ENCODE measurements around the gene FAM53A. TPM values are rescaled to one million over a fixed set of nuclear protein-coding genes. Genes with fewer than 3 reads are reported as not detected.

FAM53A gene
- total and polyA plus RNA-seq, 2 of the 13 experiments (the other 11 are each of a cell fraction or from before 2014, with no cell fraction given), result 0.48 to 1.1 TPM

DNA sequence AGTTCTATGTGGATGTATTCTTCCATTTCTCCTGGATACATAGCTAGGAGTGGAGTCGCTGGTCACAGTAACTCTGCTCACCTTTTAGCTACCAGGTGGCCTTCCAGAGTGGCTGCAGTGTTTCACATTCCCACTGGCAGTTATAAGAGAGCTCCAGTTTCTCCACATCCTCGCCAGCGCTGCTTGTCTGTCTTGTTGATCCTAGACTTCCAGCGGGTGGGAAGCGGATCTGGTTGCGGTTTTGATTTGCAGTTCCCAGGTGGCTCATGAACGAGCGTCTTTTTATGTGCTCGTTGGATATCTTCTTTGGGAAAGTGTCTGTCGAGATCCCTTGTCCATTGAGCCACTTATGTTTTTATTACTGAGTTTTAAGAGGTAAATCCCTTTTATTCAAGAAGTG, 48.8 kb upstream of the FAM53A start (continued):
- TF ChIP-seq, protein P1, sequence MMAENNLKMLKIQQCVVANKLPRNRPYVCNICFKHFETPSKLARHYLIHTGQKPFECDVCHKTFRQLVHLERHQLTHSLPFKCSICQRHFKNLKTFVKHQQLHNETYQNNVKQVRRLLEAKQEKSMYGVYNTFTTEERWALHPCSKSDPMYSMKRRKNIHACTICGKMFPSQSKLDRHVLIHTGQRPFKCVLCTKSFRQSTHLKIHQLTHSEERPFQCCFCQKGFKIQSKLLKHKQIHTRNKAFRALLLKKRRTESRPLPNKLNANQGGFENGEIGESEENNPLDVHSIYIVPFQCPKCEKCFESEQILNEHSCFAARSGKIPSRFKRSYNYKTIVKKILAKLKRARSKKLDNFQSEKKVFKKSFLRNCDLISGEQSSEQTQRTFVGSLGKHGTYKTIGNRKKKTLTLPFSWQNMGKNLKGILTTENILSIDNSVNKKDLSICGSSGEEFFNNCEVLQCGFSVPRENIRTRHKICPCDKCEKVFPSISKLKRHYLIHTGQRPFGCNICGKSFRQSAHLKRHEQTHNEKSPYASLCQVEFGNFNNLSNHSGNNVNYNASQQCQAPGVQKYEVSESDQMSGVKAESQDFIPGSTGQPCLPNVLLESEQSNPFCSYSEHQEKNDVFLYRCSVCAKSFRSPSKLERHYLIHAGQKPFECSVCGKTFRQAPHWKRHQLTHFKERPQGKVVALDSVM (CRISPR knock-in tag; IDR thresholded peaks at IDR 0.05), result no peak

DNA sequence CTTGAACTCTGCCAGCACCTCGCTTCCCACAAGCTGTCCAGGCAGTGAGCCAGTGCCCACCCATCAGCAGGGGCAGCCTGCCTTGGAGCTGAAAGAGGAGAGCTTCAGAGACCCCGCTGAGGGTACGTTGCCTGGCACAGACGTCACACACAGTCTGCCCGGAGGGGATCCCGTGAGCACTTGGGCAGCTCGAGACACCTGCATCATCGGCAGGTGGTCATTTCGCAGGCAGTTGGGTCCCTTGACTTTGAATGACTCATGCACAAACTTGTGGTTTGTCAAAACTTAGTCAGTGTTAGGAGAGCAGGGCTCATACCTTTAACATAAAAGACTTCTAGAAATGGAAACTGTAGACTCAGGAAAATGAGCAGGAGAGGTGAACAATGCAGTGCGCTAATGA, 47.1 kb upstream of the FAM53A start:
- no peak overlapping the region for H3K27ac ChIP-seq (ENCODE audit: extremely low read length, insufficient read depth, low read length)
- ChIA-PET POLR2A (no interaction called here), CTCF (ENCODE audit: low intra/inter-chr PET ratio, low total read pairs) (interaction anchor here (2.1 kb wide), 1 partner anchor 38 kb away, joined by 15 read pairs; no protein-coding TSS in a partner anchor)
- peaks cover 3% of the 10 kb centered on the region; the same call in 1 of the 2 replicates for H4K20me1 ChIP-seq (ENCODE audit: insufficient read depth, low read length)
- no peak overlapping the region for H2AFZ ChIP-seq (ENCODE audit: low read length)
- no peaks in the 10 kb centered on the region for H3K9me3 ChIP-seq (ENCODE audit: low read length)
- no peak for TF ChIP-seq TEAD3 (CRISPR knock-in tag; optimal IDR thresholded peaks at IDR 0.05; ENCODE audit: borderline replicate concordance)
- no peak for TF ChIP-seq ZNF737 (CRISPR knock-in tag; IDR thresholded peaks at IDR 0.05; ENCODE audit: borderline replicate concordance)
- TF ChIP-seq ARID2 (CRISPR knock-in tag; IDR thresholded peaks at IDR 0.05; ENCODE audit: borderline replicate concordance), result no peak
- no peak for TF ChIP-seq ARHGAP35 (CRISPR knock-in tag; IDR thresholded peaks at IDR 0.05; ENCODE audit: borderline replicate concordance)
- TF ChIP-seq, protein P2, sequence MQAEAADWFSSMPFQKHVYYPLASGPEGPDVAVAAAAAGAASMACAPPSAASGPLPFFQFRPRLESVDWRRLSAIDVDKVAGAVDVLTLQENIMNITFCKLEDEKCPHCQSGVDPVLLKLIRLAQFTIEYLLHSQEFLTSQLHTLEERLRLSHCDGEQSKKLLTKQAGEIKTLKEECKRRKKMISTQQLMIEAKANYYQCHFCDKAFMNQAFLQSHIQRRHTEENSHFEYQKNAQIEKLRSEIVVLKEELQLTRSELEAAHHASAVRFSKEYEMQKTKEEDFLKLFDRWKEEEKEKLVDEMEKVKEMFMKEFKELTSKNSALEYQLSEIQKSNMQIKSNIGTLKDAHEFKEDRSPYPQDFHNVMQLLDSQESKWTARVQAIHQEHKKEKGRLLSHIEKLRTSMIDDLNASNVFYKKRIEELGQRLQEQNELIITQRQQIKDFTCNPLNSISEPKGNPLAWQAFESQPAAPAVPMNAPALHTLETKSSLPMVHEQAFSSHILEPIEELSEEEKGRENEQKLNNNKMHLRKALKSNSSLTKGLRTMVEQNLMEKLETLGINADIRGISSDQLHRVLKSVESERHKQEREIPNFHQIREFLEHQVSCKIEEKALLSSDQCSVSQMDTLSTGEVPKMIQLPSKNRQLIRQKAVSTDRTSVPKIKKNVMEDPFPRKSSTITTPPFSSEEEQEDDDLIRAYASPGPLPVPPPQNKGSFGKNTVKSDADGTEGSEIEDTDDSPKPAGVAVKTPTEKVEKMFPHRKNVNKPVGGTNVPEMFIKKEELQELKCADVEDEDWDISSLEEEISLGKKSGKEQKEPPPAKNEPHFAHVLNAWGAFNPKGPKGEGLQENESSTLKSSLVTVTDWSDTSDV (CRISPR knock-in tag; IDR thresholded peaks at IDR 0.05), result no peak
- TF ChIP-seq GLI4 (CRISPR knock-in tag; IDR thresholded peaks at IDR 0.05; ENCODE audit: borderline replicate concordance), result no peak
- TF ChIP-seq SMAD9 (CRISPR knock-in tag; IDR thresholded peaks at IDR 0.05), result no peak
- TF ChIP-seq ZNF749 (CRISPR knock-in tag; IDR thresholded peaks at IDR 0.05; ENCODE audit: borderline replicate concordance), result no peak
- no peak for TF ChIP-seq ZNF230 (CRISPR knock-in tag; IDR thresholded peaks at IDR 0.05)
- H3K4me2 ChIP-seq (ENCODE audit: low read depth, low read length), result no peak overlapping the region
- peaks cover 9% of the 10 kb centered on the region; the same call in 1 of the 2 replicates for H3K4me1 ChIP-seq (ENCODE audit: insufficient read depth, low read length)
- BruUV-seq (replicated peaks), result no TSS peak
- peaks cover 6% of the 10 kb centered on the region for H3K79me2 ChIP-seq (ENCODE audit: insufficient read depth, low read length)
- no peak overlapping the region for H3K4me3 ChIP-seq (replicated peaks in 1 of 3; ENCODE audit: insufficient read depth in 1 of 3, low read depth in 2 of 3, low read length in 3 of 3)
- H3K27me3 ChIP-seq (ENCODE audit: control insufficient read depth in 1 of 2, insufficient read depth in 2 of 2, low read length in 2 of 2), result no peaks in the 10 kb centered on the region
- DNase-seq (ENCODE audit: low spot score) (no peak), ATAC-seq (no peak), FAIRE-seq (no peak)
- in situ Hi-C loops (cut with HindIII; ENCODE audit: extremely low pct_ligation_motif_present, low pct_unique_long_range_greater_than_20kb), result no loop called here
- intact Hi-C loops (cut with micrococcal nuclease; ENCODE audit: unreplicated experiment), result no loop called here
- peaks cover 32 to 77% of the 10 kb centered on the region in 2 experiments for H3K36me3 ChIP-seq (replicated peaks in 1 of 2; ENCODE audit: control insufficient read depth in 1 of 2, insufficient read depth in 2 of 2, low read length in 2 of 2)
- no peak overlapping the region for H3K9ac ChIP-seq (ENCODE audit: insufficient read depth, low read depth, low read length)
- 97% methylated on average over 3 of the region's 10 CpGs for WGBS (ENCODE audit: low lambda C conversion rate)

Data from HepG2 (cell line).